ENCODE measurements around the gene PCYT2.

The PCYT2 gene

GRCh38 chr17:81933178-81933699 lies 22.0 kb upstream of the PCYT2 start:
- Mint-ChIP-seq H3K4me3 (no peak overlapping the region), H3K4me1 (ENCODE audit: low read depth) (peaks cover 12% of the 10 kb centered on the region), H3K36me3 (ENCODE audit: low read depth) (peaks cover 4% of the 10 kb centered on the region), H3K27me3 (ENCODE audit: low read depth) (no peaks in the 10 kb centered on the region), H3K27ac (no peak overlapping the region), H3K9me3 (no peaks in the 10 kb centered on the region)

GRCh38 chr17:81932333-81932983 lies 21.3 kb upstream of the PCYT2 start:
- Mint-ChIP-seq H3K27me3 (ENCODE audit: low read depth) (no peaks in the 10 kb centered on the region), H3K9me3 (no peaks in the 10 kb centered on the region), H3K36me3 (ENCODE audit: low read depth) (peaks cover 4% of the 10 kb centered on the region), H3K27ac (no peak overlapping the region), H3K4me1 (ENCODE audit: low read depth) (peaks cover 7% of the 10 kb centered on the region), H3K4me3 (no peak overlapping the region)

GRCh38 chr17:81931557-81932332 lies 20.5 kb upstream of the PCYT2 start:
- Mint-ChIP-seq H3K36me3 (ENCODE audit: low read depth) (peaks cover 4% of the 10 kb centered on the region), H3K27ac (no peak overlapping the region), H3K27me3 (ENCODE audit: low read depth) (no peaks in the 10 kb centered on the region), H3K9me3 (no peaks in the 10 kb centered on the region), H3K4me1 (ENCODE audit: low read depth) (peaks cover 7% of the 10 kb centered on the region), H3K4me3 (no peak overlapping the region)

GRCh38 chr17:81931189-81931556 lies 20.0 kb upstream of the PCYT2 start:
- H3K27ac Mint-ChIP-seq: peak overlapping the region; percentile 22

GRCh38 chr17:81930142-81931125 lies 19.2 kb upstream of the PCYT2 start:
- Mint-ChIP-seq H3K27me3 (ENCODE audit: low read depth) (no peaks in the 10 kb centered on the region), H3K4me1 (ENCODE audit: low read depth) (peaks cover 10% of the 10 kb centered on the region), H3K9me3 (no peaks in the 10 kb centered on the region), H3K27ac (no peak overlapping the region), H3K36me3 (ENCODE audit: low read depth) (peaks cover 4% of the 10 kb centered on the region), H3K4me3 (no peak overlapping the region)

More at GRCh38 chr17:81931189-81931556, 20.0 kb upstream of the PCYT2 start:
- Mint-ChIP-seq H3K36me3 (ENCODE audit: low read depth) (peaks cover 4% of the 10 kb centered on the region), H3K4me3 (peak overlapping the region; percentile 5), H3K9me3 (no peaks in the 10 kb centered on the region), H3K27me3 (ENCODE audit: low read depth) (no peaks in the 10 kb centered on the region), H3K4me1 (ENCODE audit: low read depth) (peaks cover 11% of the 10 kb centered on the region)

GRCh38 chr17:81929253-81930141 lies 18.3 kb upstream of the PCYT2 start:
- no peaks in the 10 kb centered on the region for H3K9me3 Mint-ChIP-seq
- peak overlapping the region; percentile 62 for H3K4me3 Mint-ChIP-seq
- peaks cover 4% of the 10 kb centered on the region for H3K36me3 Mint-ChIP-seq (ENCODE audit: low read depth)
- H3K27ac Mint-ChIP-seq: no peak overlapping the region
- no peaks in the 10 kb centered on the region for H3K27me3 Mint-ChIP-seq (ENCODE audit: low read depth)
- H3K4me1 Mint-ChIP-seq (ENCODE audit: low read depth): peaks cover 13% of the 10 kb centered on the region

GRCh38 chr17:81928544-81929252 lies 17.5 kb upstream of the PCYT2 start:
- Mint-ChIP-seq H3K27ac (no peak overlapping the region), H3K27me3 (ENCODE audit: low read depth) (no peaks in the 10 kb centered on the region), H3K9me3 (no peaks in the 10 kb centered on the region), H3K4me1 (ENCODE audit: low read depth) (peaks cover 19% of the 10 kb centered on the region), H3K4me3 (peak overlapping the region; percentile 62), H3K36me3 (ENCODE audit: low read depth) (no peaks in the 10 kb centered on the region)

GRCh38 chr17:81927653-81928543 lies 16.7 kb upstream of the PCYT2 start, which contains the start of gene MAFG:
TSS of gene MAFG (minus strand) at chr17:81927735. CDS start at chr17:81923185, 4,550 bp downstream.
- Mint-ChIP-seq H3K27ac (peak within 1 kb of the TSS; percentile 90), H3K4me3 (peak within 1 kb of the TSS; percentile 91), H3K4me1 (ENCODE audit: low read depth) (peaks cover 19% of the 10 kb centered on the region), H3K36me3 (ENCODE audit: low read depth) (no peaks in the 10 kb centered on the region), H3K9me3 (no peaks in the 10 kb centered on the region), H3K27me3 (ENCODE audit: low read depth) (no peaks in the 10 kb centered on the region)

GRCh38 chr17:81927152-81927652 lies 16.0 kb upstream of the PCYT2 start:
- Mint-ChIP-seq H3K36me3 (ENCODE audit: low read depth) (no peaks in the 10 kb centered on the region), H3K9me3 (no peaks in the 10 kb centered on the region), H3K4me1 (ENCODE audit: low read depth) (peaks cover 19% of the 10 kb centered on the region), H3K27me3 (ENCODE audit: low read depth) (no peaks in the 10 kb centered on the region), H3K4me3 (peak overlapping the region; percentile 48), H3K27ac (no peak overlapping the region)

- no peaks in the 10 kb centered on the region for H3K27me3 Mint-ChIP-seq (ENCODE audit: low read depth)
- H3K36me3 Mint-ChIP-seq (ENCODE audit: low read depth): no peaks in the 10 kb centered on the region
- H3K4me3 Mint-ChIP-seq: peak overlapping the region; percentile 91
- H3K9me3 Mint-ChIP-seq: no peaks in the 10 kb centered on the region
- peaks cover 19% of the 10 kb centered on the region for H3K4me1 Mint-ChIP-seq (ENCODE audit: low read depth)
- peak overlapping the region; percentile 90 for H3K27ac Mint-ChIP-seq
Observed at GRCh38 chr17:81926451-81927151, 15.4 kb upstream of the PCYT2 start.

- H3K9me3 Mint-ChIP-seq: no peaks in the 10 kb centered on the region
- H3K27me3 Mint-ChIP-seq (ENCODE audit: low read depth): no peaks in the 10 kb centered on the region
- peaks cover 20% of the 10 kb centered on the region for H3K4me1 Mint-ChIP-seq (ENCODE audit: low read depth)
- H3K27ac Mint-ChIP-seq: peak overlapping the region; percentile 90
- H3K36me3 Mint-ChIP-seq (ENCODE audit: low read depth): no peaks in the 10 kb centered on the region
- peak overlapping the region; percentile 91 for H3K4me3 Mint-ChIP-seq
Observed at GRCh38 chr17:81925860-81926450, 14.8 kb upstream of the PCYT2 start.
